Activated CD4-positive, alpha-beta T cell treated with anti-CD3 and anti-CD28 coated beads, Interleukin-2, Interleukin-4, amounts not matched to agents 100 ng/mL and 50 ng/mL, durations not matched to agents 16 hours and 8 hours (primary cell): ENCODE measurements around the gene MOV10L1.

Source experiments
- DNase-seq: peaks from one replicate; pipeline ENCODE4 v3.0.0-alpha.2; 2020; ENCODE audit warnings: low spot score

The MOV10L1 gene

GRCh38 chr22:50176850-50177536, 87.2 kb downstream of the MOV10L1 start:
- DNase-seq: no peak

- DNase-seq: no peak
Measured at GRCh38 chr22:50177537-50178470, 88.0 kb downstream of the MOV10L1 start.

- no peak for DNase-seq
Measured at GRCh38 chr22:50178471-50178864, 88.7 kb downstream of the MOV10L1 start.

GRCh38 chr22:50178871-50179869, 89.4 kb downstream of the MOV10L1 start:
- no peak for DNase-seq

- DNase-seq: no peak
Measured at GRCh38 chr22:50179937-50180726, 90.3 kb downstream of the MOV10L1 start.

- DNase-seq: no peak
Measured at GRCh38 chr22:50180727-50181521, 91.1 kb downstream of the MOV10L1 start.

GRCh38 chr22:50182176-50183081, 92.6 kb downstream of the MOV10L1 start:
- no peak for DNase-seq

- DNase-seq: no peak
Measured at GRCh38 chr22:50183141-50183971, 93.5 kb downstream of the MOV10L1 start.

GRCh38 chr22:50184004-50184901, 94.4 kb downstream of the MOV10L1 start:
- no peak for DNase-seq

GRCh38 chr22:50184902-50185374, 95.1 kb downstream of the MOV10L1 start:
- DNase-seq: no peak

- peak; percentile 91 for DNase-seq
Measured at GRCh38 chr22:50185375-50186087, 95.7 kb downstream of the MOV10L1 start, which contains the start of gene TRABD. Gene TRABD (plus strand): TSS chr22:50185913. CDS start chr22:50193061, 7,148 bp downstream.

GRCh38 chr22:50186181-50186714, 96.4 kb downstream of the MOV10L1 start:
- DNase-seq: no peak

- DNase-seq: no peak
Measured at GRCh38 chr22:50186761-50187523, 97.1 kb downstream of the MOV10L1 start.

- no peak for DNase-seq
Measured at GRCh38 chr22:50188356-50188755, 98.5 kb downstream of the MOV10L1 start.

GRCh38 chr22:50189184-50189848, 99.5 kb downstream of the MOV10L1 start:
- DNase-seq: no peak
